GM19351 (cell line): ENCODE results near the gene KCND2.

Experiments
- ATAC-seq: cut with Tn5 transposase; IDR thresholded peaks from one replicate; pipeline ENCODE4 v1.9.1; 2021; ENCODE audit warnings: mild to moderate bottlenecking, moderate library complexity; ENCODE audit not compliant: unreplicated experiment

KCND2 gene

GRCh38 chr7:120307991-120308545 is 35.1 kb downstream of the KCND2 start:
- ATAC-seq: no peak

- no peak for ATAC-seq
These were observed 38.2 kb downstream of the KCND2 start for GRCh38 chr7:120311028-120311788.

GRCh38 chr7:120320218-120320961 is 47.4 kb downstream of the KCND2 start:
- ATAC-seq: no peak

GRCh38 chr7:120327054-120327453 is 54.1 kb downstream of the KCND2 start:
- no peak for ATAC-seq

- no peak for ATAC-seq
These were observed 59.5 kb downstream of the KCND2 start for GRCh38 chr7:120332433-120332832.

GRCh38 chr7:120334475-120334874 is 61.5 kb downstream of the KCND2 start:
- ATAC-seq: peak; percentile 77

GRCh38 chr7:120337308-120337907 is 64.4 kb downstream of the KCND2 start:
- peak; percentile 77 for ATAC-seq

- ATAC-seq: no peak
These were observed 71.3 kb downstream of the KCND2 start for GRCh38 chr7:120344276-120344675.

GRCh38 chr7:120353171-120353570 is 80.2 kb downstream of the KCND2 start:
- ATAC-seq: no peak

- ATAC-seq: peak; percentile 92
These were observed 87.9 kb downstream of the KCND2 start for GRCh38 chr7:120360918-120361317.

GRCh38 chr7:120363414-120363813 is 90.4 kb downstream of the KCND2 start:
- no peak for ATAC-seq

- peak; percentile 77 for ATAC-seq
These were observed 98.0 kb downstream of the KCND2 start for GRCh38 chr7:120370954-120371353.

- ATAC-seq: no peak
These were observed 100.2 kb downstream of the KCND2 start for GRCh38 chr7:120373174-120373573.

GRCh38 chr7:120394595-120394994 is 121.6 kb downstream of the KCND2 start:
- ATAC-seq: peak; percentile 39

- peak; percentile 88 for ATAC-seq
These were observed 122.6 kb downstream of the KCND2 start for GRCh38 chr7:120395526-120396019.

GRCh38 chr7:120398284-120399000 is 125.5 kb downstream of the KCND2 start:
- no peak for ATAC-seq

GRCh38 chr7:120400806-120401455 is 128.0 kb downstream of the KCND2 start:
- ATAC-seq: peak; percentile 30

GRCh38 chr7:120402079-120402767 is 129.2 kb downstream of the KCND2 start:
- peak; percentile 59 for ATAC-seq

- ATAC-seq: no peak
These were observed 129.8 kb downstream of the KCND2 start for GRCh38 chr7:120402801-120403200.

- peak; percentile 60 for ATAC-seq
These were observed 131.1 kb downstream of the KCND2 start for GRCh38 chr7:120404042-120404441.
